Islet of Langerhans (tissue), 1 donor: ENCODE measurements around the gene MSL1.
A peak's percentile ranks its signal among the peaks of the same experiment; 100 is the strongest.
"Not testable (repeated sequence)": the region's sequence is repeated elsewhere in the genome, so short reads cannot be mapped to it uniquely, and the experiment has no call there.

Source experiments
- FAIRE-seq: peaks from one replicate; lab custom pipeline; 2011; peaks lifted over from hg19 to GRCh38; lab: Jason Lieb, UNC

Gene MSL1

GRCh38 chr17:40130352-40131042, 8.7 kb downstream of the MSL1 start:
- FAIRE-seq = no peak

- no peak for FAIRE-seq
These were observed 12.4 kb downstream of the MSL1 start for GRCh38 chr17:40134184-40134583.

- no peak for FAIRE-seq
These were observed 14.0 kb downstream of the MSL1 start for GRCh38 chr17:40135817-40136216.

GRCh38 chr17:40139566-40140058, 17.8 kb downstream of the MSL1 start:
- FAIRE-seq = no peak

GRCh38 chr17:40143166-40143565, 21.4 kb downstream of the MSL1 start:
- FAIRE-seq = not testable (repeated sequence)

- no peak for FAIRE-seq
These were observed 23.7 kb downstream of the MSL1 start for GRCh38 chr17:40145476-40145875.

- no peak for FAIRE-seq
These were observed 26.8 kb downstream of the MSL1 start for GRCh38 chr17:40148527-40148926.

GRCh38 chr17:40150276-40150675, 28.5 kb downstream of the MSL1 start:
- no peak for FAIRE-seq

GRCh38 chr17:40151414-40151963, 29.7 kb downstream of the MSL1 start:
- FAIRE-seq = no peak

- FAIRE-seq = no peak
These were observed 31.9 kb downstream of the MSL1 start for GRCh38 chr17:40153603-40154236.

- FAIRE-seq = no peak
These were observed 36.2 kb downstream of the MSL1 start for GRCh38 chr17:40157973-40158372.

- no peak for FAIRE-seq
These were observed 36.8 kb downstream of the MSL1 start for GRCh38 chr17:40158438-40159013.

GRCh38 chr17:40159456-40159855, 37.7 kb downstream of the MSL1 start:
- FAIRE-seq = no peak

GRCh38 chr17:40167685-40168261, 46.0 kb downstream of the MSL1 start:
- no peak for FAIRE-seq

GRCh38 chr17:40168262-40168832, 46.6 kb downstream of the MSL1 start:
- peak; percentile 97 for FAIRE-seq

- no peak for FAIRE-seq
These were observed 48.6 kb downstream of the MSL1 start for GRCh38 chr17:40170325-40170724.

GRCh38 chr17:40171750-40172149, 50.0 kb downstream of the MSL1 start:
- no peak for FAIRE-seq

- FAIRE-seq = no peak
These were observed 51.5 kb downstream of the MSL1 start for GRCh38 chr17:40173091-40173777.

GRCh38 chr17:40173778-40174135, 52.0 kb downstream of the MSL1 start:
- no peak for FAIRE-seq

GRCh38 chr17:40174514-40174913, 52.7 kb downstream of the MSL1 start:
- FAIRE-seq = no peak

GRCh38 chr17:40175928-40176753, 54.4 kb downstream of the MSL1 start:
- FAIRE-seq = no peak
